Neural crest cell (in vitro differentiated cells): ENCODE measurements around the gene GALNT13. TPM values are rescaled to one million over a fixed set of nuclear protein-coding genes. Genes with fewer than 3 reads are reported as not detected.

Experiments
- DNase-seq: peaks from one replicate; pipeline ENCODE4 v3.0.0; 2021; ENCODE audit warnings: low read depth, mixed read lengths, low spot score
- H3K27ac Mint-ChIP-seq: one replicate; pipeline ENCODE4 v1.8.0; 2021; ENCODE audit warnings: mild to moderate bottlenecking, mixed read lengths; ENCODE audit not compliant: unreplicated experiment
- H3K27me3 Mint-ChIP-seq: 2 replicates; pipeline ENCODE4 v1.8.0; 2021; ENCODE audit warnings: low read depth, mild to moderate bottlenecking, mixed read lengths
- H3K36me3 Mint-ChIP-seq: 2 replicates; pipeline ENCODE4 v1.8.0; 2021; ENCODE audit warnings: low read depth, mild to moderate bottlenecking, mixed read lengths
- H3K4me1 Mint-ChIP-seq: 2 replicates; pipeline ENCODE4 v1.8.0; 2021; ENCODE audit warnings: mixed read lengths
- H3K4me3 Mint-ChIP-seq: one replicate; pipeline ENCODE4 v1.8.0; 2021; ENCODE audit warnings: mild to moderate bottlenecking, mixed read lengths
- H3K9me3 Mint-ChIP-seq: 2 replicates; pipeline ENCODE4 v1.8.0; 2021; ENCODE audit warnings: mixed read lengths
- long read RNA-seq: library from polyadenylated mRNA; unstranded; transcript quantifications from one replicate; pipeline ENCODE4 v2.0.0, GENCODE V29; 2020
- total RNA-seq: library from RNA; stranded (reverse); gene quantifications from 2 replicates; pipeline ENCODE4 v1.2.1, GENCODE V29; 2021
- TF ChIP-seq, protein P1 (sequence below): fragments of 200-600 bp; sonication (generic); conservative IDR thresholded peaks from 2 replicates; pipeline ENCODE4 v1.5.0; 2021; ENCODE audit warnings: antibody characterized with exemption, mild to moderate bottlenecking

Gene GALNT13
- 6.9 and 7.4 TPM in 2 replicates for total RNA-seq
- long read RNA-seq, partial matches to known transcripts: 0 of 5 reads
- long read RNA-seq, other reads (novel, unspliced or antisense): 5 of 5 reads

GRCh38 chr2:153871231-153872221 is at the start of gene GALNT13:
GALNT13 (plus strand) TSS chr2:153871922.
- DNase-seq: peak; percentile 74
- Mint-ChIP-seq H3K27me3 (peaks cover 58% of the 10 kb centered on the region), H3K4me3 (peak within 1 kb of the TSS; percentile 89), H3K27ac (no peak within 1 kb of the TSS), H3K4me1 (peaks cover 24% of the 10 kb centered on the region), H3K36me3 (no peaks in the 10 kb centered on the region), H3K9me3 (no peaks in the 10 kb centered on the region)
- TF ChIP-seq, protein P1, sequence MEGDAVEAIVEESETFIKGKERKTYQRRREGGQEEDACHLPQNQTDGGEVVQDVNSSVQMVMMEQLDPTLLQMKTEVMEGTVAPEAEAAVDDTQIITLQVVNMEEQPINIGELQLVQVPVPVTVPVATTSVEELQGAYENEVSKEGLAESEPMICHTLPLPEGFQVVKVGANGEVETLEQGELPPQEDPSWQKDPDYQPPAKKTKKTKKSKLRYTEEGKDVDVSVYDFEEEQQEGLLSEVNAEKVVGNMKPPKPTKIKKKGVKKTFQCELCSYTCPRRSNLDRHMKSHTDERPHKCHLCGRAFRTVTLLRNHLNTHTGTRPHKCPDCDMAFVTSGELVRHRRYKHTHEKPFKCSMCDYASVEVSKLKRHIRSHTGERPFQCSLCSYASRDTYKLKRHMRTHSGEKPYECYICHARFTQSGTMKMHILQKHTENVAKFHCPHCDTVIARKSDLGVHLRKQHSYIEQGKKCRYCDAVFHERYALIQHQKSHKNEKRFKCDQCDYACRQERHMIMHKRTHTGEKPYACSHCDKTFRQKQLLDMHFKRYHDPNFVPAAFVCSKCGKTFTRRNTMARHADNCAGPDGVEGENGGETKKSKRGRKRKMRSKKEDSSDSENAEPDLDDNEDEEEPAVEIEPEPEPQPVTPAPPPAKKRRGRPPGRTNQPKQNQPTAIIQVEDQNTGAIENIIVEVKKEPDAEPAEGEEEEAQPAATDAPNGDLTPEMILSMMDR: no peak

DNA sequence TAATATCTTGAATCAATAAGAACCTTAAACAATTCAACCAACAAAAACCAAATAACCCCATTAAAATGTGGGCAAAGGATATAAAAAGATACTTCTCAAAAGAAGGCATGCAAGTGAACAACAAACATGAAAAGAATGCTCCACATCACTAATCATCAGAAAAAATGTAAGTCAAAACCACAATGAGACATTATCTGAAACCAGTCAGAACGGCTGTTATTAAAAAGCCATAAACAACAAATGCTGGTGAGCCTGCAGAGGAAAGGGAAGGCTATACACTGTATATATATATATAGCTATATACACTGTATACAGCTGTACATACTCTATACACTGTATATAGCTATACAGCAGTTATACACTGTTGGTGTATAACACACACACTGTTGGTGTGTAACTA is 47.8 kb upstream of the GALNT13 start:
- no peak for DNase-seq
- TF ChIP-seq, protein P1: no peak
- no peaks in the 10 kb centered on the region for H3K36me3 Mint-ChIP-seq
- H3K4me3 Mint-ChIP-seq: no peak overlapping the region
- H3K27me3 Mint-ChIP-seq: no peaks in the 10 kb centered on the region
- peaks cover 10% of the 10 kb centered on the region for H3K9me3 Mint-ChIP-seq
- H3K27ac Mint-ChIP-seq: no peak overlapping the region
- no peaks in the 10 kb centered on the region for H3K4me1 Mint-ChIP-seq

DNA sequence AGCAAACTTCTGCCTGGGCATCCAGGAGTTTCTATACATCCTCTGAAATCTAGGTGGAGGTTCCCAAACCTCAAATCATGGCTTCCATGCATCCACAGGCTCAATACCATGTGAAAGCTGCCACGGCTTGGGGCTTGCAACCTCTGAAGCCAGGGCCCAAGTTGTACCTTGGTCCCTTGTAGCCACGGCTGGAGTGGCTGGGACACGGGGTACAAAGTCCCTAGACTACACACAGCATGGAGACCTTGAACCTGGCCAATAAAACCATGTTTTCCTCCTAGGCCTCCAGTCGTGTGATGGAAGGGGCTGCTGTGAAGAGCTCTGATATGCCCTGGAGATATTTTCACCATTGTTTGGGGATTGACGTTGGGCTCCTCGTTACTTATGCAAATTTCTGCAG is 43.4 kb upstream of the GALNT13 start:
- TF ChIP-seq, protein P1: no peak
- no peak overlapping the region for H3K27ac Mint-ChIP-seq
- H3K4me1 Mint-ChIP-seq: no peaks in the 10 kb centered on the region
- H3K27me3 Mint-ChIP-seq: no peaks in the 10 kb centered on the region
- no peak for DNase-seq
- H3K36me3 Mint-ChIP-seq: no peaks in the 10 kb centered on the region
- no peak overlapping the region for H3K4me3 Mint-ChIP-seq
- peaks cover 6% of the 10 kb centered on the region for H3K9me3 Mint-ChIP-seq

DNA sequence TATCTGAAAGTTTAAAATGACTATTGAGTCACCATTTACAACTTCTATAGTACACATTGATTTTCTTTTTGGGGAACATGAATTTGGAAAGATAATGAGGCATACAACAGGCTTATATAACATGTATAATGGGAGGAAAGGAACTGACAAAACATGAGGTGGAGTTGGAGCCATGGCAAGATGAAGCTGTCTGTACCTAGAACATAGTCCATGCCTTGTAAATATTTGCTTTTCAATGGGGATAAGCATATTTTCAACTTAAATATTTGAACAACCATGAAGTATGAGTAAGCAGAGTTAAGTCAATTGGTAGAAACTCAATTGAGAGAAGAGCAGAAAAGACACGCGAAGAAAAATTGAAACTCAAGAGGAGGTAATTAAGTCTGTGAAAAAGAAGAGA is 37.1 kb upstream of the GALNT13 start:
- no peak overlapping the region for H3K27ac Mint-ChIP-seq
- no peaks in the 10 kb centered on the region for H3K27me3 Mint-ChIP-seq
- no peaks in the 10 kb centered on the region for H3K36me3 Mint-ChIP-seq
- no peak for DNase-seq
- TF ChIP-seq, protein P1: no peak
- no peaks in the 10 kb centered on the region for H3K4me1 Mint-ChIP-seq
- H3K9me3 Mint-ChIP-seq: peaks cover 4% of the 10 kb centered on the region
- H3K4me3 Mint-ChIP-seq: no peak overlapping the region

DNA sequence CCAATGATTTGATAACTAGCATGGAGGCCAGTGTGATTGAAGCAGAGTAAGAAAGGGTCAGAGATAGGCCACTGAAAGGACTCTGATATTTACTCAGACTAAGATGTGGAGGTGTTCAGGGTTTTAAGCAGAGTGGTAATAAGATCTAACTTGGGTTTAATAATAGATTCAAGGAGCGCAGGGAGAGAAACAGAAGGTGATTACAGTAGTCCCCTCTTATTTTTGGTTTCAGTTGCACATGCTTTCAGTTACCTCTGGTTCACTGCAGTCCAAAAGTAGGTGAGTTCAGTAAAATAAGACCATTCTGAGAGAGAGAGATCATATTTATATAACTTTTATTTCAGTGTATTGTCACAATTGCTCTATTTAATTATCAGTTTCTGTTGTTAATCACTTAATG is 13.5 kb upstream of the GALNT13 start:
- Mint-ChIP-seq H3K4me3 (no peak overlapping the region), H3K36me3 (no peaks in the 10 kb centered on the region), H3K27me3 (no peaks in the 10 kb centered on the region), H3K4me1 (no peaks in the 10 kb centered on the region), H3K9me3 (no peaks in the 10 kb centered on the region), H3K27ac (no peak overlapping the region)
- DNase-seq: no peak
- TF ChIP-seq, protein P1: no peak
